Trophoblast cell (in vitro differentiated cells and primary cell): ENCODE measurements around the gene MCTP1.

Experiments used
- DNase-seq, 2 donors: peaks; one replicate each; pipeline ENCODE4 v3.0.0-alpha.2; 2016
- H2AFZ ChIP-seq: 2 replicates; pipeline ENCODE4 v1.6.1; 2013; ENCODE audit warnings: low read length, moderate library complexity, mild to moderate bottlenecking; ENCODE audit not compliant: insufficient read depth, poor library complexity
- H2AK5ac ChIP-seq: 2 replicates; pipeline ENCODE4 v1.6.1; 2013; ENCODE audit warnings: mild to moderate bottlenecking, low read length
- H2BK120ac ChIP-seq: 2 replicates; pipeline ENCODE4 v1.6.1; 2013; ENCODE audit warnings: low read length, mild to moderate bottlenecking, moderate library complexity; ENCODE audit not compliant: insufficient read depth, poor library complexity
- H2BK12ac ChIP-seq: 2 replicates; pipeline ENCODE4 v1.6.1; 2013; ENCODE audit warnings: mild to moderate bottlenecking, low read length, moderate library complexity
- H2BK5ac ChIP-seq: 2 replicates; pipeline ENCODE4 v1.6.1; 2013; ENCODE audit warnings: low read length, low read depth, moderate library complexity, mild to moderate bottlenecking; ENCODE audit not compliant: poor library complexity
- H3K14ac ChIP-seq: 2 replicates; pipeline ENCODE4 v1.6.1; 2013; ENCODE audit warnings: mild to moderate bottlenecking, low read length
- H3K18ac ChIP-seq: 2 replicates; pipeline ENCODE4 v1.6.1; 2013; ENCODE audit warnings: mild to moderate bottlenecking, low read length
- H3K23ac ChIP-seq: 2 replicates; pipeline ENCODE4 v1.6.1; 2013; ENCODE audit warnings: low read length
- H3K27ac ChIP-seq: 2 replicates; pipeline ENCODE4 v1.5.1; 2013; ENCODE audit warnings: low read depth, mild to moderate bottlenecking, inconsistent platforms, low read length, moderate library complexity
- H3K27me3 ChIP-seq: 2 replicates; pipeline ENCODE4 v1.6.1; 2013; ENCODE audit warnings: inconsistent platforms, mild to moderate bottlenecking, low read length, moderate library complexity; ENCODE audit not compliant: insufficient read depth
- H3K36me3 ChIP-seq, 2 experiments: 1 replicate in 1 of 2; 2 replicates in 1 of 2; pipeline ENCODE4 v1.6.1; 2013; ENCODE audit warnings: low read length in 2 of 2, mild to moderate bottlenecking in 2 of 2, moderate library complexity in 1 of 2; ENCODE audit not compliant: insufficient read depth in 2 of 2, control insufficient read depth in 1 of 2
- H3K4ac ChIP-seq: 2 replicates; pipeline ENCODE4 v1.6.1; 2013; ENCODE audit warnings: low read depth, mild to moderate bottlenecking, low read length, moderate library complexity
- H3K4me1 ChIP-seq, 2 experiments: 1 replicate in 1 of 2; 2 replicates in 1 of 2; pipeline ENCODE4 v1.6.1; 2013; ENCODE audit warnings: low read length in 2 of 2, mild to moderate bottlenecking in 2 of 2, moderate library complexity in 1 of 2; ENCODE audit not compliant: insufficient read depth in 2 of 2, control insufficient read depth in 1 of 2
- H3K4me2 ChIP-seq: 2 replicates; pipeline ENCODE4 v1.6.1; 2013; ENCODE audit warnings: inconsistent platforms, mild to moderate bottlenecking, low read length, moderate library complexity
- H3K4me3 ChIP-seq: 2 replicates; pipeline ENCODE4 v1.5.1; 2013; ENCODE audit warnings: mild to moderate bottlenecking, low read depth, low read length, inconsistent platforms
- H3K79me1 ChIP-seq: one replicate; pipeline ENCODE4 v1.6.1; 2013; ENCODE audit warnings: low read length
- H3K79me2 ChIP-seq: 2 replicates; pipeline ENCODE4 v1.6.1; 2013; ENCODE audit warnings: low read length, mild to moderate bottlenecking; ENCODE audit not compliant: control insufficient read depth, insufficient read depth, poor library complexity
- H3K9ac ChIP-seq: 2 replicates; pipeline ENCODE4 v1.6.1; 2013; ENCODE audit warnings: mild to moderate bottlenecking, low read length
- H3K9me3 ChIP-seq: 2 replicates; pipeline ENCODE4 v1.6.1; 2013; ENCODE audit warnings: low read depth, mild to moderate bottlenecking, control low read depth, inconsistent platforms, low read length; ENCODE audit not compliant: insufficient read depth
- H4K12ac ChIP-seq: 2 replicates; pipeline ENCODE4 v1.6.1; 2013; ENCODE audit warnings: low read depth, mild to moderate bottlenecking, low read length, moderate library complexity
- H4K8ac ChIP-seq: 2 replicates; pipeline ENCODE4 v1.6.1; 2013; ENCODE audit warnings: low read depth, mild to moderate bottlenecking, low read length, moderate library complexity
- H4K91ac ChIP-seq: one replicate; pipeline ENCODE4 v1.6.1; 2013; ENCODE audit warnings: low read depth, mild to moderate bottlenecking, low read length, moderate library complexity
- WGBS: extraction: QIAGEN DNeasy Blood & Tissue Kit; methylation state at CpG from one replicate; pipeline ENCODE4 v1.1.7; 2013; ENCODE audit warnings: missing lambda C conversion rate; ENCODE audit not compliant: insufficient read length, insufficient coverage; ENCODE audit errors: extremely low coverage; 5-methylcytosine and 5-hydroxymethylcytosine counted together

The MCTP1 gene

GRCh38 chr5:95114902-95115301 lies 170.0 kb downstream of the MCTP1 start:
- H2BK12ac ChIP-seq: no peak overlapping the region
- no peaks in the 10 kb centered on the region for H3K36me3 ChIP-seq
- no peak overlapping the region for H3K4me2 ChIP-seq
- no peak overlapping the region for H3K9ac ChIP-seq
- H3K27ac ChIP-seq: no peak overlapping the region
- H2AFZ ChIP-seq: no peak overlapping the region
- no peak overlapping the region for H3K18ac ChIP-seq
- WGBS: no CpG with 5 or more reads among the region's 1 CpG
- no peaks in the 10 kb centered on the region for H3K79me2 ChIP-seq
- no peaks in the 10 kb centered on the region for H3K9me3 ChIP-seq
- H2AK5ac ChIP-seq: no peak overlapping the region
- no peak overlapping the region for H4K91ac ChIP-seq
- peaks cover 0 to 5% of the 10 kb centered on the region in 2 experiments for H3K4me1 ChIP-seq
- no peak overlapping the region for H3K23ac ChIP-seq
- DNase-seq: no peak
- no peak overlapping the region for H4K12ac ChIP-seq
- no peaks in the 10 kb centered on the region for H3K27me3 ChIP-seq
- no peaks in the 10 kb centered on the region for H3K79me1 ChIP-seq
- H2BK120ac ChIP-seq: no peak overlapping the region
- H4K8ac ChIP-seq: no peak overlapping the region
- H2BK5ac ChIP-seq: no peak overlapping the region
- H3K14ac ChIP-seq: no peak overlapping the region
- no peak overlapping the region for H3K4me3 ChIP-seq
- no peak overlapping the region for H3K4ac ChIP-seq

- no peak overlapping the region for H4K91ac ChIP-seq
- H4K12ac ChIP-seq: no peak overlapping the region
- no peaks in the 10 kb centered on the region for H3K79me1 ChIP-seq
- peaks cover 0 to 5% of the 10 kb centered on the region in 2 experiments for H3K4me1 ChIP-seq
- H3K27ac ChIP-seq: no peak overlapping the region
- H3K4ac ChIP-seq: no peak overlapping the region
- no peak overlapping the region for H3K18ac ChIP-seq
- no peak overlapping the region for H4K8ac ChIP-seq
- no peak overlapping the region for H2BK5ac ChIP-seq
- H3K79me2 ChIP-seq: no peaks in the 10 kb centered on the region
- no peak overlapping the region for H2AFZ ChIP-seq
- no CpG with 5 or more reads among the region's 4 CpGs for WGBS
- H3K27me3 ChIP-seq: no peaks in the 10 kb centered on the region
- H2BK12ac ChIP-seq: no peak overlapping the region
- no peak overlapping the region for H3K4me2 ChIP-seq
- no peak overlapping the region for H2AK5ac ChIP-seq
- H3K4me3 ChIP-seq: no peak overlapping the region
- no peak overlapping the region for H3K9ac ChIP-seq
- H3K9me3 ChIP-seq: no peaks in the 10 kb centered on the region
- no peak for DNase-seq
- H3K36me3 ChIP-seq: no peaks in the 10 kb centered on the region
- H2BK120ac ChIP-seq: no peak overlapping the region
- H3K14ac ChIP-seq: no peak overlapping the region
- no peak overlapping the region for H3K23ac ChIP-seq
Observed at GRCh38 chr5:95114305-95114704, 170.6 kb downstream of the MCTP1 start.

GRCh38 chr5:95113489-95113888 lies 171.4 kb downstream of the MCTP1 start:
- H2AK5ac ChIP-seq: no peak overlapping the region
- no peak overlapping the region for H3K4me2 ChIP-seq
- no peak overlapping the region for H3K9ac ChIP-seq
- H3K79me1 ChIP-seq: no peaks in the 10 kb centered on the region
- no peak overlapping the region for H2BK5ac ChIP-seq
- H2AFZ ChIP-seq: no peak overlapping the region
- H3K18ac ChIP-seq: no peak overlapping the region
- H3K4ac ChIP-seq: no peak overlapping the region
- DNase-seq: no peak
- H3K4me3 ChIP-seq: no peak overlapping the region
- no peak overlapping the region for H4K91ac ChIP-seq
- no peak overlapping the region for H3K14ac ChIP-seq
- no peak overlapping the region for H4K8ac ChIP-seq
- no peak overlapping the region for H3K23ac ChIP-seq
- no peak overlapping the region for H2BK120ac ChIP-seq
- no peaks in the 10 kb centered on the region for H3K9me3 ChIP-seq
- H3K36me3 ChIP-seq: no peaks in the 10 kb centered on the region
- H3K27me3 ChIP-seq: no peaks in the 10 kb centered on the region
- no peaks in the 10 kb centered on the region for H3K79me2 ChIP-seq
- no peak overlapping the region for H4K12ac ChIP-seq
- no CpG with 5 or more reads among the region's 4 CpGs for WGBS
- peaks cover 0 to 5% of the 10 kb centered on the region in 2 experiments for H3K4me1 ChIP-seq
- H2BK12ac ChIP-seq: no peak overlapping the region
- no peak overlapping the region for H3K27ac ChIP-seq

- Histone ChIP-seq H2AFZ (no peak overlapping the region), H4K12ac (no peak overlapping the region), H2BK12ac (no peak overlapping the region), H3K4ac (no peak overlapping the region), H3K79me2 (no peaks in the 10 kb centered on the region), H2BK120ac (no peak overlapping the region), H3K18ac (no peak overlapping the region), H3K4me1 (peaks cover 0 to 5% of the 10 kb centered on the region in 2 experiments), H3K23ac (no peak overlapping the region), H3K27me3 (no peaks in the 10 kb centered on the region), H4K8ac (no peak overlapping the region), H3K9ac (no peak overlapping the region), H4K91ac (no peak overlapping the region), H3K9me3 (no peaks in the 10 kb centered on the region), H2BK5ac (no peak overlapping the region), H3K4me2 (no peak overlapping the region), H2AK5ac (no peak overlapping the region), H3K36me3 (no peaks in the 10 kb centered on the region), H3K4me3 (no peak overlapping the region), H3K79me1 (no peaks in the 10 kb centered on the region), H3K14ac (no peak overlapping the region), H3K27ac (no peak overlapping the region)
- no peak for DNase-seq
Observed at GRCh38 chr5:95111141-95111540, 173.8 kb downstream of the MCTP1 start.
